NCI-H2081 treated with DMSO at 0.1 percent for 48 hours (cell line): ENCODE data around the gene HRH2.

Source experiments
- DNase-seq: peaks from one replicate; lab custom pipeline; 2025; lab: John Stamatoyannopoulos, UW

The HRH2 gene

GRCh38 chr5:175692996-175693710, 35.3 kb downstream of the HRH2 start:
- no peak for DNase-seq

- DNase-seq: no peak
Observed at GRCh38 chr5:175693741-175694140, 35.9 kb downstream of the HRH2 start.

GRCh38 chr5:175694371-175695160, 36.7 kb downstream of the HRH2 start:
- no peak for DNase-seq

- DNase-seq: no peak
Observed at GRCh38 chr5:175695161-175696126, 37.6 kb downstream of the HRH2 start.

- no peak for DNase-seq
Observed at GRCh38 chr5:175696139-175696854, 38.4 kb downstream of the HRH2 start.

- no peak for DNase-seq
Observed at GRCh38 chr5:175696855-175697198, 39.0 kb downstream of the HRH2 start.

- DNase-seq: no peak
Observed at GRCh38 chr5:175697846-175698245, 40.0 kb downstream of the HRH2 start.

GRCh38 chr5:175698401-175699115, 40.7 kb downstream of the HRH2 start:
- no peak for DNase-seq

GRCh38 chr5:175700991-175701390, 43.1 kb downstream of the HRH2 start:
- DNase-seq: no peak

GRCh38 chr5:175701797-175702196, 43.9 kb downstream of the HRH2 start:
- DNase-seq: no peak

GRCh38 chr5:175706499-175706898, 48.6 kb downstream of the HRH2 start:
- no peak for DNase-seq

- DNase-seq: no peak
Observed at GRCh38 chr5:175707751-175708375, 50.0 kb downstream of the HRH2 start.

GRCh38 chr5:175709276-175709781, 51.5 kb downstream of the HRH2 start:
- DNase-seq: no peak

GRCh38 chr5:175710326-175710725, 52.5 kb downstream of the HRH2 start:
- DNase-seq: no peak

- DNase-seq: no peak
Observed at GRCh38 chr5:175711031-175711430, 53.2 kb downstream of the HRH2 start.

GRCh38 chr5:175711472-175712312, 53.8 kb downstream of the HRH2 start:
- DNase-seq: no peak

GRCh38 chr5:175712313-175712680, 54.4 kb downstream of the HRH2 start:
- DNase-seq: no peak

GRCh38 chr5:175712681-175713085, 54.8 kb downstream of the HRH2 start:
- no peak for DNase-seq

- DNase-seq: no peak
Observed at GRCh38 chr5:175713930-175714329, 56.1 kb downstream of the HRH2 start.
